GM04504 (cell line): ENCODE data around the gene UQCR11.

Source experiments
- DNase-seq: peaks from one replicate; pipeline ENCODE4 v3.0.0-alpha.2; 2012; ENCODE audit warnings: low read depth

The UQCR11 gene

DNA sequence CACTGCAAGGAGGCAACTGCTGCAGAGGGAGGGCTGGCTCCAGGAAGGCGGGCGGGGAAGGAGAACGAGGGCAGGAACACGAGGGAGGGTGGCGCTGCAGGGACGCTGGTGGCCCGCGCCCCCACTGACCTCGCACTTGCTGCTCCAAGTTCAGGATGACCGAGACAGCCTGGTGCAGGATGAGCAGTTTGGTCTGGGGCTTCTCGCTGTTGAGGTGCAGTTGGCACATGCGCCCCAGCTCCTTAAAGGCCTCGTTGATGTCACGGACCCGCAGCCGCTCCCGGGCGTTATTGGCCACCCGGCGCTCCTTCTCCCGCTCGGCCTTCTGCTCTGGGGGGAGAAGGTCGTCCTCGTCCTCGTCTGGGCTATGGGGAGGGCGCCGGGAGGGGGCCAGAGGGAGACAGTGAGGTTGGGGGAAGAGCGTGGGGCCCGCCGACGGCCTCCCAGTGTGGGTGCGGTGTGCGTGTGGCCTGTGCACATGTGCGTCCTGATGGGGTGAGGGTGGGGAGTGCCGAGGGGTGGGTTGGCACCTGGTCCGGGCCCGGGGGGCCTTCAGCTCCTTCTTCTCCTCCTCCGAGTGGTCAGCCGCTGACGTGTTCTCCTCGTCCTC, 10.0 kb upstream of the UQCR11 start:
- DNase-seq = no peak

DNA sequence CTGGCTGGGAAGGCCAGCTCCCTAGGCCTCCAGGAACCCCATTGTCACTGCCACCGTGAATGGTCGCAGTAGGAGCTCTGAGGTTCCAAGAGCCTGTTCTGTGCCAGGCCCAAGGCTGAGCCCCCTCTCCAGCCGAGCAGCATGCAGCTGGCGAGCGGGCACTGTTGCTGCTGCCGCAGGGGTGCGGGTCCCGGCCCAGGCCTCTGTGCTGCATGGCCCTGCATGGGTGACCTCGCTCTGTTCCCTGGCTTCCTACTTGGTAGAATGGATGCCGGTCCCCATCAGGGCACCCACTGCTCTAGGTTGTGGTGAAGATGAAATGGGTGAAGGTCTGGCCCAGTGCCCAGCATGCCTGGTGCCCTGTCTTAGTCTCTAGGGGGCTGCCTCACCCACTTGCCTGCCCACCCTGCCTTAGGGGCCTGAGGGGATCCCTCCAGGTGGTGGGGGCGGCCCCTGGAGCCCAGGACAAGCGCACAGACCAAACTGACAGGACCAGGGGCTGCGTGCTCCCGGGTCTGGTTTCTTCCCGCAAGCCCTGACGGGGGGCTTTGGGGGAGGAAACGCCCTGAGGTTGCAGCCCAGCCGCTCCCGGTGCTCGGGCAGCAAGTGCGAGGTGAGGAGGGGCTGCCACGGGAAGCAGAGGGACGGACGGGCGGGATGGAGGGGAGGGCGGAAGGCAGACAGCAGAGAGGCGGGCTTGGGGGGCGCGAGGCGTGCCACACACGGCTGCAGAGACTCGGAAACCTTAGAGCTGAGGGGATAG, 8.7 kb upstream of the UQCR11 start:
- no peak for DNase-seq

DNA sequence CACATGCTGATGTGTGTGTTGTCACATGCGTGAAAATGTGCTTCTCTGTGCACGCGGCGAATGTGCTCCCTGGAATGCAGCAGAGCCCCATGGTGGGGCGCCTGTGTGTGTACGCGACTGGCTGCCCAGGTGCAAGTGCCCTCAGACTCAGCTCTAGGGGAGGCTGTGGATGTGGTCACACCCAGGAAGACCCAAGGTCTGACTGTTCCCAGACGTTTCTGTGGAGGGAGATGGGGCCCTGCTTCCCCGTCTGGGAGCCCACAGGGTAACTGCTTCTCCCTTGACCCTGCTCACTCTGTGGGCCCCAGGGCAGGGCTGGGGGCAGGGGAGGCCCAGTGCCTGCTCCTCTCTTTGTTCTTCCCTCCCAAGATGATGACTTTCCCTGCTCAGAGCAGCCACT, 7.9 kb upstream of the UQCR11 start:
- no peak for DNase-seq

DNA sequence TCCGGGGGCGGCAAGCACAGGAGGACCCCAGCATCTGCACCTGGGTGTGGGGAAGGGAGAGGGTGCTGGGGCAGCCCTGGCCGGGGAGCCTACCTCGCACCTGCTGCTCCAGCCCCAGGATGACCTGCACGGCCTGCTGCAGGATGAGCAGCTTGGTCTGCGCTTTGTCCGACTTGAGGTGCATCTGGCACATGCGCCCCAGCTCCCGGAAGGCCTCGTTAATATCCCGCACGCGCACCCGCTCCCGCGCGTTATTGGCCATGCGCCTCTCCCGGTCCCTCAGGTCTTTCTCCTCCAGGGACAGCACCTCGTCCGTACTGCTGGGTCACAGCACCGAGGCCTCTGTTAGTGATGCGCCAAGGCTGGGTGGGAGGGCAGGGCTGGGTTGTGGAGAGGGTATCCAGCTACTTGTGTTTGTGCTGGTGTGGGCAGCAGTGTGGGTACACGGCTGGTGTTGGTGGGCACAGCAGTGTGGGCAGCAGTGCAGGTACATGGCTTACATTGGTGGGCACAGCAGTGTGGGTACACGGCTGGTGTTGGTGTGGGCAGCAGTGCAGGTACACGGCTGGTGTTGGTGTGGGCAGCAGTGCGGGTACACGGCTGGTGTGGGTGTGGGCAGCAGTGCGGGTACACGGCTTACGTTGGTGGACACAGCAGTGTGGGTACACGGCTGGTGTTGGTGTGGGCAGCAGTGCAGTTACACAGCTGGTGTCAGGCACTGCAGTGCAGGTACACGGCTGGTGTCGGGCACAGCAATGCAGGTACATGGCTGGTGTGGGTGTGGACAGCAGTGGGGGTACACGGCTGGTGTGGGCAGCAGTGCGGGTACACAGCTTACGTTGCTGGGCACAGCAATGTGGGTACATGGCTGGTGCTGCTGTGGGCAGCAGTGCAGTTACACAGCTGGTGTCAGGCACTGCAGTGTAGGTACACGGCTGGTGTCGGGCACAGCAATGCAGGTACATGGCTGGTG, 7.1 kb upstream of the UQCR11 start:
- DNase-seq = no peak

DNA sequence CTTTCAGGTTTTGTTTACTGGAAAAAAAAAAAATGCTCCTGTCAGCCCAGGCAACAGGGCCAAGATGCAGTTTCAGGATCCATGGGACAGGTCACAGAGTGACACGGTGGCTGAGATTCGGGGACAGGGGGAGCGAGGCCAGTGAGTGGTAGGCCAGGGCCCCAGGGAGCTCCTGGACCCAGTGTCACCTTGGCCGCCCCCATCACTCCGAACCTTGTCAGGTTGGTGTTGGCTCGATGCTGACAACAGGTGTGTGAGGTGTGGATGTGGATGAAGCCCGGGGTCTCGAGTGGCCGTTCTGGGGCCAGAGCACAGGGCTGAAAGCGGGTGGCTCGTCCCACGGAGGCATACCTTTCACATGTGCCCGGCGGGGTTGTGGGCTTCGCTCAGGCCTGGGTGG, 6.1 kb upstream of the UQCR11 start:
- DNase-seq = no peak

DNA sequence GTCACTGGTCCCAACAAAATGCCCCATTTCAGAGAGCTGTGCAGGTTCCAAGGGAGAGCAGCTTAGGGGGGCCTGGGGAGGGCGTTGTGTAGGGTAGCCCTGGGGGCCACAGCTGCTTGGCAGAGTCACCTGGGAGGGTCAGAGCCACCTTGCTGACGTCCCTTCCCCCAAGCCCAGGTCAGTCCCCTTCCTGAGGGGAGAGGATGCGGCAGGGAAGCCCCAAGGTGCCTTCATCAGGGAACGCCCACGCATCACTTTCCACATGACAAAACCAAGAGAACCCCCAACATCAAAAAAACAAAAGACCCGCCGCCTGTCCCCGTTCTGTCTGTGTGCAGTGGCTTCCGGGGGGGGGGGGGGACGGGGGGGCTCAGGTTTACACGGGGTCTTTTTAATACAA, 5.3 kb upstream of the UQCR11 start:
- DNase-seq = no peak

DNA sequence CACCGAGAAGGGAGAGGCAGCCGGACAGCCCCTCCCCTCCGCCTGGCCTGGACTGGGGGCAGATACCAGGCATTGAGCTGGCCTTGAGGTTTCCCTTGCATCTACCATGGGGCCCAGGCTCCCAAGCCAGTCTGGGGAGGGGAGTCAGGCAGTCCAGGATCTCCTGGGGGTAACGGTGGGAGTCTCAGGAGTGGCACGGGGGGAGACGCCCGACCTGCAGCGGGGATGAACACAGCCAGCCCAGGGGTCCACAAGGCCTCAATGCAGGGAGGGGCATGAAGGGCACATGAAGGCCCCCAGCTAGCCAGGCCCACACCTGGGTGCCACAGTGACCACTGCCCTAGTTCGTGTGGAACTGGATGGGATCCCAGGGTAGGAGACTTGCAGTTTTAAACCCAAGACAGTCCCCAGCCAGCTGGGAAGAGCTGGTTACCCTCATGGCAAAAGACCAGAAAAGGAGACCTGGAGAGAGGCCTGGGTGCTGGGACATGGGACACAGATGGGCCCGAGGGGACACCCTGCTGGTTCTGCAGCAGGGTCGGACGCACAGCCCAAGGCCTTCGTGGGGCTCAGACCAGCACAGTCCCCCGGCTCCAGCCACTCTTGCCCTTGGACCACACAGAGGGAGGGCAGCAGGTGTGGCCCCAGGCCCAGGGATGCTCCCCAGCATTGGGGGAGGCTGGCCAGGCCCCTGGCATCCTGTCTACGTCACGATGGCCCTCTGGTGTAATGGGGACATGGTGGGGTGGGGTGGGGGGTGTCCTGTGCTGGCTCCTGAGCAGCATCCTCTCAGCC, 4.6 kb upstream of the UQCR11 start:
- no peak for DNase-seq

DNA sequence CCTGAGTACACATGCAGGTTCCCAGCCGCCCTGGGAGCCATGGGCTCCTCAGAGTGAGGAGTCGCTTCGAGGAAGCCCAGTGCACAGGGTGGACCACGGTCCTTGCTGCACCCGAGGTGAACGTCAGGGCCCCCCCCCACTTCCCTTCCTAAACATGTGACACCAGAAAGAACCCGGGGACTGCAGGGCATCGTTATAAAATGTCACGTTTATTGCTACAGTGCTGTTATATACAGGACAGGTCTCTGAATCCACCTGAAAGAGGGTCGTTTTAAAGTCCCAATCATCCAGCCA, 3.8 kb upstream of the UQCR11 start:
- no peak for DNase-seq

DNA sequence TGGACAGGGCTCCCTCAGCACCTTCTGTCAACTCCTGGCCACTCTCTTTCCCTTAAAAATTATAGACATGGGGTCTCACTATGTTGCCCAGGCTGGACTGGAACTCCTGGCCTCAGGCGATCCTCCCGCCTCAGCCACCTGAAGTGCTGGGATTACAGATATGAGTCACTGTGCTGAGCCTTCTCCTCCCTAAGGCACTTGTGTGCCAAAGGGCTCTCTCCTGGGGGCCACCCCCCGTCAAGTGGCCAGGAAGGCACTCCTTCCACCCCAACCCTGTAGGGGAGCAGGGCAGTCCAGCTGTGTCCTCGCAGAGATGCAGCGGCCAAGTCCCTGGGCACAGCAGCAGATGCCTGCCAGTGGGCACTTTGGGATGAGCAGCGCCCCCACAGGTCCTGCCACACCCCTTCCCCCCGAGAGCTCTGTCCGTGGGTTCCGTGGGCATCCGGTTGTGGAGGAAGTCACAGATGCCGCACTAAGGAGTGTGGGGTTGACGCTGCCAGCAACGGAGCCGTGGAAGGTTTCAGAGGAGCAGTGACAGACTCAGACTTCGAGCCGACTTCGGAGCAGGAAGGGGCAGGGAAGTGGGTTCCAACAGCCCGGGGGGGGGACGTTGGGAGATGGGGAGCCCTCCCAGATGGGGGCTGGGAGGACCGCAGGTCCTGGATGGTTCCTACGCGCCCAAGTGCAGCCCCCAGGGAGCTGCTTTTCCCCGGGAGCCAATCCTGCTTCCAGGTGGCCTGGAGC, 3.3 kb upstream of the UQCR11 start:
- no peak for DNase-seq

DNA sequence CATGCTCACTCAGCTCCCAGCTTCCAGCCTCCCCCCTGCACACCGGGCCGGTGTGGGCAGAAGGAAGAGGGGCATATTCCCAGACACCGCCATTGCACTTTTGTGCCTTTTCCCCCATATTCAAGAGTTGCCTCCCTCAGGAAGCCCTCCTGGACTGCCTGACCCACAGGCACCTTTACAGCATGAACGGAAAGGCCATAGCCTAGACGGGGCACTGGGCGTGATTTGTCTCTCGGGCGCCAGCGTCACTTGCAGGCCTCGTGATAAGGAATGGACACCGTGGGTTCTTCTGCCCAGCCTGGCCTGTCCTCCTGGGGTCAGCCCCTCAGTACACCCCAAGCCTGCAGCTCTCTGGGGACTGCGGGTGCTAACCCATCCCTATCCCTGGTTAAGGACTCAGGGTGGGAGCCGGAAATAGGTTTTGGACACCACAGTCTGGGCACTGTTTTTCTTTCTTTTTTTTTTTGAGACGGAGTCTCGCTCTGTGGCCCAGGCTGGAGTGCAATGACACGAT, 933 bp upstream of the UQCR11 start:
- no peak for DNase-seq

DNA sequence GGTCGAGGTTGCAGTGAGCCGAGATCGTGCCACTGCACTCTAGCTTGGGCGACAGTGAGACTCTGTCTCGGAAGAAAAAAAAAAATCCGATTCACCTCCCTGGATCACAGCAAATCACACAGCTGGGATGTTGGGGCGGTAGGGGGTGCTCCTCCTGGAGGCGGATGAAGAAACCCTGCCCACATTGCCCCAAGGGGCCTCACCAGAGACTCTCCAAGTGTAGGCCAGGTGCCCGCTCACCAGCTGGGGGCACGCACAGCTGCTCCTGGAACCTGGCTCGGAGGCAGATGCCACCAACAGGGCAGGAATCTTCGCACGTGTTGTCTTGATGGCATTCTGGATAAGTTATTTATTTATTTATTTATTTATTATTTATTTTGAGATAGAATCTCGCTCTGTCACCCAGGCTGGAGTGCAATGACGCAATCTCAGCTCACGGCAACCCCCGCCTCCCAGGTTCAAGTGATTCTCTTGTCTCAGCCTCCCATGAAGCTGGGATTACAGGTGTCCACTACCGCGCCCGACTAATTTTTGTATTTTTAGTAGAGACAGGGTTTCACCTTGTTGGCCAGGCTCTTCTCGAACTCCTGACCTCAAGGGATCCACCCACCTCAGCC, 3.1 kb downstream of the UQCR11 start:
- no peak for DNase-seq

DNA sequence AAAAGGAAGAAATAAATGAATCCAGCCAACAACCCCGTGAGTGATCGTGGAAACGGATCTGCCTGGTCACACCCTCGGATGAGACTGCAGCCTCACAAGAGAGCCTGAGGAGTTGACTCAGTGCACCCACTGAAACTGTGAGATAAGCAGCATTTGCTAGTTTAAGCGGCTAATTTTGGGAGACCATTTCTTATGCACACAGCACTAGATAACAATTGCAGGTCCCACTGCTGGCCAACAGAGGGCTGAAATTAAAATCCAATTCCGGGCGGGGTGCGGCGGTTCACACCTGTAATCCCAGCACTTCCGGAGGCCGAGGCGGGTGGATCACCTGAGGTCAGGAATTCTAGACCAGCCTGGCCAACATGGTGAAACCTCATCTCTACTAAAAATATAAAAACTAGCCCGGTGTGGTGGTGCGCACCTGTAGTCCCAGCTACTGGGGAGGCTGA, 3.6 kb downstream of the UQCR11 start:
- no peak for DNase-seq

DNA sequence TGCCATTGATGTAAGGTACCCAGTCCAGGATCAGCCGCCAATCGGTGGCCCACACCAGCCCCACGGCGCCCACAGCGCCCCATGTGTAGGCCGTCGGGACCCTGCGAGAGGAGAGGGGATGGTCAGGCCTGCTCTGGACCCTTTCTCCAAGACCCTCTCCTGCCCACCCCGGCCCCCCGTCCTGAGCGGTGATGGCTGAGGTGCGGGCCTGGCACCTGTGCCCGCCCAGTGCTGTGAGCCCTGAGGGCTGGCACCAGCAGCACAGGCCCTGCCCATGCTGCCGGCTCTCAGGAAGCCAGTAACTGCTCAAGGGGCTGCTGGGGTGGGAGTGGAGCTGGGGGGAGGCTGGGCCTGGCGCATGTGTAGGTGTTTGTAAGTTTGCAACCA, 5.8 kb downstream of the UQCR11 start:
- DNase-seq = no peak

DNA sequence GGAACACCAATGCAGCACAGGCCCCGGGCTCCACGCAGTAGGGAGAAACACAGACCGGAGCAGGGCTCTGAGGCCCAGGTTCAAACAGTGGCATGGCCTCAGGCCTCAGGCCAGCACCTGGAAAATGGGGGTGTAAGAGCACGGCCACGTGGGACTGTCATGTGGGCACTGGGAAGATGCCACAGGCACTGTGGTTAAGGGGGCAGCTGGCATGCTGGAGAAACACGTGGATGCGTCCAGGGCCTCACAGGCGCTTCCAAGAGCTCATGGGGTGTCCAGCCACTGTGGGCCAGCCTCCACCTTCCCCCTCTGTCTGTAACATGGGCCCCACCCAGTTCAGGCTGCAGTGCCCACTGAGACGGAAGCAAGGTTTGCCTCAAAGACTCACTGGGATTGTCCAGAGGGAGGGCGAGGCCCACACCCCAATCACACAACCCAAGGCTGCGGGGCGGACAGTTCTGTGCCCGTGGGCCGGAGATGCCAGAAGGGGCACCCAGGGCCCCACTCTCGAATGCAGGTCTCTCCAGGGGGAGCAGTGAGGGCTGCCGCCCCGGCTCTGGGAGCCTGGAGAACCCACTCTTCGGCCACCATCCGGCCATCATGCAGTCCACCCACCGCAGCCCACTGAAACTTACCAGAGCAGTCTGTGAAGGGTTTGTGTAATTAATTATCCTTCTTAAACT, 6.3 kb downstream of the UQCR11 start:
- no peak for DNase-seq

DNA sequence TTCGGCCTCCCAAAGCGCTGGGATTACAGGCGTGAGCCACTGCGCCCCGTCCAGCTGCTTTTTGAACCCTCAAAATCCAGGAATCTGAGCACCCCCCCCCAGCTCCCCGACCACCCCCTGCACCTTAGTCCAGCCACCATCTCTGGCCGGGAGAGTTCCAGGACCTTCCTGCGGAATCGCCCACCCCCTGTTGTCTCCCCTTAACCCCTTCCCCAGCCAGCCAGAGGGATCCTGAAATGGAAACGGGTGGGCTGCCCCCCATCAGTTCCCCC, 11.8 kb downstream of the UQCR11 start:
- no peak for DNase-seq

DNA sequence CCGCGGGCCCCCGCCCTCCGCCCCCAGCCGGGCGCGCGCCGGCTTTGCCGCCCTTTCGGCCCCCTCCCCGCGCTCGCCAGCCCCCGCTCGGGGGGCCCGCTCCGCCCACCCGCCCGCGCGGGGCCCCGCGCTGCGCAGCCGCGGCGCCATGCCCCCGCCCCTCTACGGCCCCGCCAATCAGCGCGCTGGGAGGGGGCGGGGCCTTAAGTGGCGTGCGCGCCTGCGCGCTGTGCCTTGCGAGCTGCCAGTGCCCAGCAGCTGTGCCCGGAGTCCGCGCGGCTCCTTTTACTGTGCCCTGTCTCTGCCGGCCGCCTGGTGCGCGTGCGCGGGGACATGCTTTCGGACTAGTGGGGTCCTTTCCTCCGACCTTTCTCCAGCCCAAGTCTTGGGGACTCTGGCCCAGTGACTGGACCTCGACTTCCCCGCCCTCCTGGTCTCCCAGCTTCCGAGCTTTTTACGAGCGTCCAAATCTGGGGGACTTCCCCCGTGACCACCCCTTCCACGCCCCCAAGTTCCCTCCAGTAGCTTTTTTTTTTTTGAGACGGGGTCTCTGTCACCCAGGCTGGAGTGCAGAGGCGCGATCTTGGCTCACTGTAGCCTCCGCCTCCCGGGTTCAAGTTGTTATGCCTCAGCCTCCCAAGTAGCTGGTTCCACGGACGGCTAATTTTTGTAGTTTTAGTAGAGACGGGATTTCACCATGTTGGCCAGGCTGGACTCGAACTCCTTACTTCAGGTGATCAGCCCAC, 12.3 kb downstream of the UQCR11 start, which contains the start of gene MBD3:
TSS of gene MBD3 (minus strand) at position 111 of the 746 bp plus-strand sequence. CDS start 234 bp downstream, outside the sequence.
- DNase-seq = peak; percentile 85

DNA sequence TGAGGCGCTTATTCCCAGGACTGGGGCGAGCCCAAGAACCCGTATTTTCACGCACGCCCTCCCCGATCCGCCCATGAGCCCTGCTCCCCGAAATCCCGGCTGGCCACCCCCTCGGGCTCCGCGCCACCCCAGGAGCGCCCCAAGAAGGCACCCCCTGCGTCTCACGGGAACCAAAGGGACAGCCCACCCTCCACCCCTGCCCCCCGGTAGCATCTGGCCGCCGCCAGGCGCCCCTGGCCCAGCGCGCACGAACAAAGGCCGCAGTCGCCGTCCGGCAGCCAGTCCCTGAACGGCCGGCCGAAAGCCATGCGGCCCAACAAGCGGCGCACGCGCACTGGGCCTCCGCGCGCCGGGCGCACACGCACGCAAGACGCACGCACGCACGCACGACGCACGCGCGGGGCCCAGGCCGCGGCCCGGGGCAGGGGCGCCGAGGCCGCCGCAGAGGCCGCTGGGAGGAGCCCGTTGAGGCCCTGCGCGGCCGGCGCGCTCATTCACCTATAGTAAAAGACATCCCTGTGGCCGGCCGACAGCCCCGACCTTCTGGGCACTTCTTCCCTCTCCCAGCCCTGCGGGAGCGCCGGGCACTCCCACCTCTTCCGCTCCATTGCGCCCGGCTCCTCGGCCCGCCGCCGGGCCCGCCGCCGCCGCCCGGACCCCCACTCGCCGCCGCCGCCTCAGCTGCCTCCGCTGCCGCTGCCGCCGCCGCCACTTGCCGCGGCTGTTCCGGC, 13.1 kb downstream of the UQCR11 start:
- DNase-seq = peak; percentile 75

DNA sequence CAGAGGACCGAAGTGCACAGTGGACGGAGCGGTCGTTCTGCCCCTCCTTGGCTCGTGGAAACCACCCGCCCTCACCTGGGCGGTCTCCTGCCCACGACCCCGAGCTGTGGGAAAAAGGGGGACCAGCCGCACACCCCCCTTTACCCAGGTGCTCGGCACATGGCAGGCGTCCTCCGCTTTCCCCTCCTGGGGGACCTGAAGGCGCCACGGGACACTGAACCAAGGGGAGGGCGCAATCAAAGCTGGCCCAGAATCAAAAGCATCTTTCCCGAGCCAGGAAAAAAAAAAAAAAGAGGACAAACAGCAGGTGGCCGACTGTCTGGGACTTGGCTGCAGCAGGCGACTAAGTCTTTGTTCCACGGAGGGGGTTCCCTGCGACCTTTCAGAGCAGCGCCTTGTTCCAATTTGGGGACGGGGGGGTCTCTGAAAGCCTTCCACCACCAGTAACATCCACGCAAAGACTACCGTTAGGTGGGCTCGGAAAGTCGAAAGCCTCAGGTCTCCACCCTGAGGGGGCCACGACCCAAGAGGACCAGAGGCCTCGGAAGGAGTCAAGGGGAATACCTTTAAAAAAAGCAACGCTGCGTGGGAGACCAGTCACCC, 13.7 kb downstream of the UQCR11 start:
- no peak for DNase-seq
